Measurements from ENCODE around the gene KIF5A.

The KIF5A gene

GRCh38 chr12:57548488-57548887, 1.4 kb upstream of the KIF5A start:
- H3K4me3 ChIP-seq (ENCODE audit: low read depth, low read length) = no peak overlapping the region
- no peak for DNase-seq (ENCODE audit: low read depth)
- TF ChIP-seq POLR2A (IDR thresholded peaks at IDR 0.05; ENCODE audit: extremely low read depth, insufficient read length) (no peak), MYC (IDR thresholded peaks at IDR 0.05; ENCODE audit: low read depth, low read length) (no peak), CTCF (IDR thresholded peaks at IDR 0.05; ENCODE audit: low read depth, low read length) (no peak), MAX (IDR thresholded peaks at IDR 0.05; ENCODE audit: low read depth, low read length) (no peak)

GRCh38 chr12:57549203-57549908, 488 bp upstream of the KIF5A start:
- DNase-seq (ENCODE audit: low read depth) = no peak
- no peak for TF ChIP-seq CTCF (IDR thresholded peaks at IDR 0.05; ENCODE audit: low read depth, low read length)
- TF ChIP-seq MAX (IDR thresholded peaks at IDR 0.05; ENCODE audit: low read depth, low read length) = no peak
- no peak for TF ChIP-seq MYC (IDR thresholded peaks at IDR 0.05; ENCODE audit: low read depth, low read length)
- no peak for TF ChIP-seq POLR2A (IDR thresholded peaks at IDR 0.05; ENCODE audit: extremely low read depth, insufficient read length)
- H3K4me3 ChIP-seq (ENCODE audit: low read depth, low read length) = no peak overlapping the region

GRCh38 chr12:57550641-57551549, 1.1 kb downstream of the KIF5A start:
- TF ChIP-seq MAX (IDR thresholded peaks at IDR 0.05; ENCODE audit: low read depth, low read length) = no peak
- TF ChIP-seq POLR2A (IDR thresholded peaks at IDR 0.05; ENCODE audit: extremely low read depth, insufficient read length) = no peak
- no peak for TF ChIP-seq MYC (IDR thresholded peaks at IDR 0.05; ENCODE audit: low read depth, low read length)
- TF ChIP-seq CTCF (IDR thresholded peaks at IDR 0.05; ENCODE audit: low read depth, low read length) = no peak
- no peak for DNase-seq (ENCODE audit: low read depth)
- no peak overlapping the region for H3K4me3 ChIP-seq (ENCODE audit: low read depth, low read length)

- TF ChIP-seq POLR2A (IDR thresholded peaks at IDR 0.05; ENCODE audit: extremely low read depth, insufficient read length) (no peak), CTCF (IDR thresholded peaks at IDR 0.05; ENCODE audit: low read depth, low read length) (no peak), MYC (IDR thresholded peaks at IDR 0.05; ENCODE audit: low read depth, low read length) (no peak), MAX (IDR thresholded peaks at IDR 0.05; ENCODE audit: low read depth, low read length) (no peak)
- DNase-seq (ENCODE audit: low read depth) = no peak
- no peak overlapping the region for H3K4me3 ChIP-seq (ENCODE audit: low read depth, low read length)
These were observed 1.9 kb downstream of the KIF5A start for GRCh38 chr12:57551637-57552305.

GRCh38 chr12:57552306-57552651, 2.4 kb downstream of the KIF5A start:
- H3K4me3 ChIP-seq (ENCODE audit: low read depth, low read length) = no peak overlapping the region
- no peak for TF ChIP-seq MAX (IDR thresholded peaks at IDR 0.05; ENCODE audit: low read depth, low read length)
- no peak for TF ChIP-seq CTCF (IDR thresholded peaks at IDR 0.05; ENCODE audit: low read depth, low read length)
- no peak for TF ChIP-seq MYC (IDR thresholded peaks at IDR 0.05; ENCODE audit: low read depth, low read length)
- no peak for TF ChIP-seq POLR2A (IDR thresholded peaks at IDR 0.05; ENCODE audit: extremely low read depth, insufficient read length)
- DNase-seq (ENCODE audit: low read depth) = no peak
